Stimulated activated effector memory CD8-positive, alpha-beta T cell treated with anti-CD3 and anti-CD28 coated beads, Interleukin-12 subunit alpha, Interleukin-12 subunit beta, amount 100 ng/mL, for 72 hours (primary cell): ENCODE measurements around the gene SETD3.
A peak's percentile ranks its signal among the peaks of the same experiment; 100 is the strongest.

Experiments used
- ATAC-seq: fragments of 150-1000 bp; cut with Tn5 transposase; 2 replicates; pipeline ENCODE4 v1.10.0; 2021
- DNase-seq, 2 donors: peaks; one replicate each; pipeline ENCODE4 v3.0.0; 2021 to 2022; ENCODE audit warnings: low spot score in 2 of 2
- H3K27ac Mint-ChIP-seq: one replicate; pipeline ENCODE4 v1.8.0; 2022; ENCODE audit warnings: mild to moderate bottlenecking, mixed read lengths
- H3K36me3 Mint-ChIP-seq: one replicate; pipeline ENCODE4 v1.8.0; 2022; ENCODE audit warnings: mild to moderate bottlenecking, mixed read lengths
- H3K4me1 Mint-ChIP-seq: one replicate; pipeline ENCODE4 v1.8.0; 2022; ENCODE audit warnings: mixed read lengths
- H3K4me3 Mint-ChIP-seq: one replicate; pipeline ENCODE4 v1.8.0; 2022; ENCODE audit warnings: mild to moderate bottlenecking, mixed read lengths
- H3K9me3 Mint-ChIP-seq: one replicate; pipeline ENCODE4 v1.8.0; 2022; ENCODE audit warnings: mixed read lengths

SETD3 gene

DNA sequence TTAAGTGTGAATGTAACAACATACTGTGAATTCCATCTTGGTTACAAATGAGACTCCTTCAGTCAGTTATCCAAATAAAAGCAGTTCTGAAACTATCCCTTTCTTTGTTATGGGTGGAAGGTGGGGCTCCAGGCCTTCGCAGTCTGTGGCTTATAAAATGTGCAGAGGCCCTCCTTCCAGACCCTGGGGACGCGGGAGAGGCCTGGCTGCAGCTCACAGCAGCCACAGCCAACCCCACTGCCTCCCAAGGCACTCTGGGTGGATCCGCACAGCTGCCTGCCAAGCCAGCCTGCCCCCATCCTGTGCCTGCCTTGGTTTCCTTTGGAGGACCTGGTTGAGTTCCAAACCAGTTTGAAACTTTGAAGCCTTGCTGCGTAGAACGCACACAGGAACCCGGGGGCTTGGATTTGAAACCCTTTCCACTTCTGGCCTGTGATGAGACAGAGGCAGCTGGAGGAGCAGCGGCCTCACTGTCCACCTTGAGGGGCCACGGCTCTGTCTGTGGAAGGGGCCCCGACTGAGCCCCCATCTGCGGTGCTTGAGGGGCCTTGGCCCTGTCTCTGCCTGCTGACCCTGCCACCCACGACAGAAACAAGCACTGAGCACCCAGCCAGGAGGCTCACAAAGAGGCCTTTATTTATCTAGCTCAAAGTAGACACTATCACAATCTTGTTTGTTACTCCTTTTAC is 30.9 kb upstream of the SETD3 start:
- Mint-ChIP-seq H3K4me1 (no peaks in the 10 kb centered on the region), H3K27ac (no peak overlapping the region), H3K9me3 (no peaks in the 10 kb centered on the region), H3K36me3 (peaks cover 59% of the 10 kb centered on the region), H3K4me3 (no peak overlapping the region)
- DNase-seq (no peak), ATAC-seq (no peak)

GRCh38 chr14:99510556-99511139 is 30.0 kb upstream of the SETD3 start:
- no peaks in the 10 kb centered on the region for H3K4me1 Mint-ChIP-seq
- DNase-seq: no peak
- no peak overlapping the region for H3K4me3 Mint-ChIP-seq
- H3K36me3 Mint-ChIP-seq: peaks cover 68% of the 10 kb centered on the region
- ATAC-seq: no peak
- no peak overlapping the region for H3K27ac Mint-ChIP-seq
- H3K9me3 Mint-ChIP-seq: no peaks in the 10 kb centered on the region

DNA sequence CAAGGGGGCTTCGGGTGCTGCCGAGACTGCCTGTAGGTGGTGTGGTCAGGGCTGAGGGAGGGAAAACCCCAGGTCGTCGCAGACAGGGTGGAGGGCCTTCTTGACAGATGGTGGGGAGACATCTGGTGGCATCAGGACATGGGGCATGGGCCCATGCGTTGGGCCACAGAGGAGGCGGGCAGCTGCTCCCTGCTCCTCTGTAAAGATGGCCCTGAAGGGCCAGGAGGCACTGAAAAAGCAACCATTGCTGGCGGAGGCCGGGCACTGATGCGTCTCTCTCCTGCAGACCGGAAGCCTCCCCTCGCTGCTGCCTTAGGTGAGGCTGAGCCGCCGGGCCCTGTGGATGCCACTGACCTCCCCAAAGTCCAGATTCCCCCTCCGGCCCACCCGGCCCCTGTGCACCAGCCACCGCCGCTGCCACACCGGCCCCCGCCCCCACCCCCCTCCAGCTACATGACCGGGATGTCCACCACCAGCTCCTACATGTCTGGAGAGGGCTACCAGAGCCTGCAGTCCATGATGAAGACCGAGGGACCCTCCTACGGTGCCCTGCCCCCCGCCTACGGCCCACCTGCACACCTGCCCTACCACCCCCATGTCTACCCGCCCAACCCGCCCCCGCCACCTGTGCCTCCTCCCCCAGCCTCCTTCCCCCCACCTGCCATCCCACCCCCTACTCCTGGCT is 29.4 kb upstream of the SETD3 start:
- ATAC-seq (no peak), DNase-seq (no peak)
- Mint-ChIP-seq H3K9me3 (no peaks in the 10 kb centered on the region), H3K27ac (peak overlapping the region; percentile 83), H3K4me3 (no peak overlapping the region), H3K4me1 (peaks cover under 1% of the 10 kb centered on the region), H3K36me3 (peaks cover 75% of the 10 kb centered on the region)

- H3K9me3 Mint-ChIP-seq: no peaks in the 10 kb centered on the region
- no peak overlapping the region for H3K4me3 Mint-ChIP-seq
- H3K4me1 Mint-ChIP-seq: peaks cover 7% of the 10 kb centered on the region
- H3K36me3 Mint-ChIP-seq: peaks cover 84% of the 10 kb centered on the region
- peak overlapping the region; percentile 83 for H3K27ac Mint-ChIP-seq
- DNase-seq: no peak
- ATAC-seq: no peak
Measured at GRCh38 chr14:99508896-99509629, 28.4 kb upstream of the SETD3 start.

DNA sequence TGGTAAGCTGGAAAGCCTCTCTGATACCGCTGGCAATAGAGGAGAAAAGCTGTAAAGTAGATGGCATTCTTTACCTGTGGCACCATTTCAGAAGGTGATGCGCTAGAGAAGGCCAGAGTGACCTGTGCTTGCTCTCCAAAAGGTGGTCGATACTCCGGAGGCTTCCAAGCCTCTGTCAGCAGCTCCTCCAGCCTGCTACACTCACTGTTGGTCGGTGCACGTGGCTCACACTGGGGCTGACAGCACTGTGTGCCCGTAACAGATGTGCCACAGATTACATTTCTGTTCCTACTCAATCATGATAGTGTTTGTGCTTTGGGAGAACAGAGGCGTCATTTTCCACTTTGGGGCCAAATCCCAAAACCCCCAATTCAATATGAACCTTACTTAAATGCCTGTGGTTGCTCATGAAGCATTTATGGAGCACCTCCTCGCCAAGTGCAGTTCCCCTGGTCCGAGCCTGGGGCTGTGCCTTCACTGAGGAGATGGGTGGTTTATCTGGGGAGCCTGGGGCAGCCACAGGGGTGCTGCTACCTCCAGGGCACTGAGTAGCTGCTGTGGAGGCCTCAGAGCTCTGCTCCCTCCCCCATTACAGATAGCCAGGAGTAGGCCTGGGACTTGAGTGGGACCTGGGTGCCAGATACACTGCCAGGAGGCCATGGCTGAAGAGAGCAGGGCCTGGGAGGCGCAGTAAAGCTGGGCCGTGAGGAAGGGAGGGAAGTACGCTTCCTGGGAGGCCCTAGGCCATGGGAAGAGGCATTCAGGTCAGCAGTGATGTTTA is 27.4 kb upstream of the SETD3 start:
- DNase-seq (no peak), ATAC-seq (no peak)
- Mint-ChIP-seq H3K36me3 (peaks cover 89% of the 10 kb centered on the region), H3K4me3 (no peak overlapping the region), H3K9me3 (no peaks in the 10 kb centered on the region), H3K4me1 (peaks cover 7% of the 10 kb centered on the region), H3K27ac (peak overlapping the region; percentile 83)

GRCh38 chr14:99506276-99506675 is 25.6 kb upstream of the SETD3 start:
- no peak overlapping the region for H3K4me3 Mint-ChIP-seq
- H3K4me1 Mint-ChIP-seq: peaks cover 7% of the 10 kb centered on the region
- no peaks in the 10 kb centered on the region for H3K9me3 Mint-ChIP-seq
- no peak for ATAC-seq
- H3K27ac Mint-ChIP-seq: peak overlapping the region; percentile 2
- peaks cover 95% of the 10 kb centered on the region for H3K36me3 Mint-ChIP-seq
- no peak for DNase-seq

DNA sequence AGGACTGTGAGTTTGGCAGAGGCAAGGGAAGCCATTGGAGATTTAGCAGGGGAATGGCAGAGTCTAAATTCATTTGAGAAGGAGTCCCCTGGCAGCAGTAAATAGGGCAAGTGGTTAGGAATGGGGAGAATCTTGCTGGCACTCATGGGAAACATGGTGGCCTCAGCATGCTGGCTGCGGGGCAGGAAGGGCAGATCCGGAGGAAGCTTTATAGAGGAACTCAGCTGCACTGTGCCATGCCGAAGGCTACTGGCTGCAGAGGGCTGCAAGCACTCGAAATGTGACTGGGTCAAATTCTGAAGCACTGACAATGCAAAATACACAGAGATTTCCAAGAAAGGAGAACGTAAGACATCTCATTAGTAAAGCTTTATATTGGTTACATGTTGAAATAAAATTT is 24.4 kb upstream of the SETD3 start:
- no peaks in the 10 kb centered on the region for H3K9me3 Mint-ChIP-seq
- peaks cover 99% of the 10 kb centered on the region for H3K36me3 Mint-ChIP-seq
- DNase-seq: no peak
- peak overlapping the region; percentile 78 for H3K27ac Mint-ChIP-seq
- no peak overlapping the region for H3K4me3 Mint-ChIP-seq
- H3K4me1 Mint-ChIP-seq: peaks cover 7% of the 10 kb centered on the region
- no peak for ATAC-seq

- H3K36me3 Mint-ChIP-seq: peaks cover 100% of the 10 kb centered on the region
Measured at GRCh38 chr14:99503848-99504453, 23.3 kb upstream of the SETD3 start.

GRCh38 chr14:99502989-99503421 is 22.3 kb upstream of the SETD3 start:
- Mint-ChIP-seq H3K36me3 (peaks cover 100% of the 10 kb centered on the region), H3K27ac (peak overlapping the region; percentile 77), H3K9me3 (no peaks in the 10 kb centered on the region), H3K4me1 (peaks cover 12% of the 10 kb centered on the region), H3K4me3 (no peak overlapping the region)
- DNase-seq (no peak), ATAC-seq (no peak)

More at GRCh38 chr14:99503848-99504453, 23.3 kb upstream of the SETD3 start:
- ATAC-seq: peak; percentile 60
- DNase-seq: no peak
- H3K4me3 Mint-ChIP-seq: no peak overlapping the region
- H3K9me3 Mint-ChIP-seq: no peaks in the 10 kb centered on the region
- peak overlapping the region; percentile 77 for H3K27ac Mint-ChIP-seq
- peaks cover 7% of the 10 kb centered on the region for H3K4me1 Mint-ChIP-seq

DNA sequence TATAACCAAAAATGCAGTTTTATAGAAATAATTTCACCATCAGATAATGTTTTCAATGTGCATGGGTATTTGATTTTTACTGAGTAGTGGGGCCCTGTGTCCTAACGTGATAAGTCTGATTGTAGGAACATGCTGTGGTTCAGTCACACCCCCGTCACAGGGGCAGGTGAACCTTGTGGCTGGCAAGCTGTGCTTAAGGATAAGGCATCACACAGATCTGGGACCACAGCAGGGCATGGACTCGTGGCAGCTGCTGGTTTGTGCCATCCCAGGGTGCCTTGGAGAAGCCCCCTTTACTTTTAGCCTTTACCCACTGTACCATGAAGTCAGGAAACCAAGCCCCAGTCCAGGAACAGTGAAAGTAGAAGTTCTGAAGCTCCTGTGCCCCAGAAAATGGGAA is 17.2 kb upstream of the SETD3 start:
- Mint-ChIP-seq H3K9me3 (no peaks in the 10 kb centered on the region), H3K36me3 (peaks cover 100% of the 10 kb centered on the region), H3K4me3 (no peak overlapping the region), H3K4me1 (peaks cover 19% of the 10 kb centered on the region), H3K27ac (peak overlapping the region; percentile 68)
- no peak for DNase-seq
- no peak for ATAC-seq

DNA sequence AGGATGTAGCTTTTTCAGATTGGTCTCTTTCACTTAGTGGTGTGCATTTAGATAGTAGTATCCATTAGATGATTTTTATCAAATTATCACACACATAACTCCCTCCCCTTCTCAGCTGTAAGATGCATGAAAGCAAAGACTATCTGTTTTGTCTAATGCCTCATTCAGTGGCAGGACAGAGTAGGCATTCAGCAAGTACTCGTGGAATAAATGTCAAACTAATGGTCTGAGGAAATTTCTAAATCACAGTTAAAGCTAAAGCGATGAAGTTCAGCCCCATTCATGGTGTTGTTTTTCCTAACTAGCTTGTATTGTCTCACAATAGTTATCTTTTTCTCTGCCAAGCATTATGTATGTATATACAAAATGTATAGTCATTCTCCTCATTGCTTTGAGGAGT is 16.7 kb upstream of the SETD3 start:
- Mint-ChIP-seq H3K4me1 (peaks cover 21% of the 10 kb centered on the region), H3K27ac (no peak overlapping the region), H3K36me3 (peaks cover 100% of the 10 kb centered on the region), H3K4me3 (no peak overlapping the region), H3K9me3 (no peaks in the 10 kb centered on the region)
- ATAC-seq (no peak), DNase-seq (no peak)

GRCh38 chr14:99484106-99484505 is 3.4 kb upstream of the SETD3 start:
- Mint-ChIP-seq H3K4me1 (peaks cover 54% of the 10 kb centered on the region), H3K27ac (peak overlapping the region; percentile 11), H3K4me3 (no peak overlapping the region), H3K36me3 (peaks cover 17% of the 10 kb centered on the region), H3K9me3 (no peaks in the 10 kb centered on the region)
- DNase-seq (no peak), ATAC-seq (no peak)

- Mint-ChIP-seq H3K9me3 (no peaks in the 10 kb centered on the region), H3K4me1 (peaks cover 59% of the 10 kb centered on the region), H3K4me3 (peak overlapping the region; percentile 97), H3K36me3 (peaks cover 17% of the 10 kb centered on the region), H3K27ac (peak overlapping the region; percentile 99)
- ATAC-seq (no peak), DNase-seq (no peak)
Measured at GRCh38 chr14:99481745-99482099, 1.1 kb upstream of the SETD3 start.

GRCh38 chr14:99480917-99481744 is 472 bp upstream of the SETD3 start, which contains the start of gene CCNK:
Gene CCNK (plus strand): TSS chr14:99481409. CDS start chr14:99492678, 11,269 bp downstream.
- peak; percentile 97 to 100 for DNase-seq
- peak; percentile 95 for ATAC-seq
- peak within 1 kb of the TSS; percentile 97 for H3K4me3 Mint-ChIP-seq
- peaks cover 54% of the 10 kb centered on the region for H3K4me1 Mint-ChIP-seq
- no peaks in the 10 kb centered on the region for H3K9me3 Mint-ChIP-seq
- peak within 1 kb of the TSS; percentile 99 for H3K27ac Mint-ChIP-seq
- H3K36me3 Mint-ChIP-seq: peaks cover 17% of the 10 kb centered on the region
